ENCODE data around the gene EPB41L2. TPM values are rescaled to one million over a fixed set of nuclear protein-coding genes. Genes with fewer than 3 reads are reported as not detected.

EPB41L2 gene
- total RNA-seq, 4 donors from 2014 or later = 58.8 to 105 (median 81.3) TPM

DNA sequence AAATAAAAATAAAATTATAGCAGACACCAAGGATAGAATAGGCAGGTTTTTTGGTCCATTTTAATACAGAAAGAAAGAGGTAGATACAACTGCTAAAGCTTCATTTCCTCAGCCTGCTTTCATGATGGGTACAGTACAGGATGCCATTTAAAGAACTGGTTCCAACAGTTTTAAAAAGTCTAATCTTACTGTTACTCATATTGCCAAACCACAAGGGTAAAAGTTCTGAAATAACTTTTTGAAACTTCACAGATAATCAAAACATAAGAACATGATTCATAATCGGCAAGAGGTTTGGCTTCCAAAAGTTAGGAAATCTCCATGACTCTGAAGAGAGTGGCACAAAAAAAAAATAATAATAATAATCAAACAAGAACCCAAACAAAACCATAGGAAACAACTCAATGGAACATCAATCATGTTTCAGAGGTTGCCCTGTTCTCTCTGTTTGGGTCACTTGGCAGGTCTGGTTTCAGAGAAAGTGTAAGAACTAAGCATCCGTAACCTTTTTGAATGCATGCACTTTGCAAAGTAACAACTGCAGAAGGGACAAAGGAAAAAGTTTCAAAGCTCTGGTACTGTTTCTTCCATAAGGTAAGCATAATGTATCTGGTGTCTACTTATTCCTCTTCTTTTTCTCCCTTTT, 156.2 kb downstream of the EPB41L2 start:
- Histone ChIP-seq H3K4me1 (no peaks in the 10 kb centered on the region), H3K27ac (no peak overlapping the region)

GRCh38 chr6:130903602-130904001, 159.4 kb downstream of the EPB41L2 start:
- TF ChIP-seq, protein P1, sequence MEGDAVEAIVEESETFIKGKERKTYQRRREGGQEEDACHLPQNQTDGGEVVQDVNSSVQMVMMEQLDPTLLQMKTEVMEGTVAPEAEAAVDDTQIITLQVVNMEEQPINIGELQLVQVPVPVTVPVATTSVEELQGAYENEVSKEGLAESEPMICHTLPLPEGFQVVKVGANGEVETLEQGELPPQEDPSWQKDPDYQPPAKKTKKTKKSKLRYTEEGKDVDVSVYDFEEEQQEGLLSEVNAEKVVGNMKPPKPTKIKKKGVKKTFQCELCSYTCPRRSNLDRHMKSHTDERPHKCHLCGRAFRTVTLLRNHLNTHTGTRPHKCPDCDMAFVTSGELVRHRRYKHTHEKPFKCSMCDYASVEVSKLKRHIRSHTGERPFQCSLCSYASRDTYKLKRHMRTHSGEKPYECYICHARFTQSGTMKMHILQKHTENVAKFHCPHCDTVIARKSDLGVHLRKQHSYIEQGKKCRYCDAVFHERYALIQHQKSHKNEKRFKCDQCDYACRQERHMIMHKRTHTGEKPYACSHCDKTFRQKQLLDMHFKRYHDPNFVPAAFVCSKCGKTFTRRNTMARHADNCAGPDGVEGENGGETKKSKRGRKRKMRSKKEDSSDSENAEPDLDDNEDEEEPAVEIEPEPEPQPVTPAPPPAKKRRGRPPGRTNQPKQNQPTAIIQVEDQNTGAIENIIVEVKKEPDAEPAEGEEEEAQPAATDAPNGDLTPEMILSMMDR (IDR thresholded peaks at IDR 0.05) = no peak
- TF ChIP-seq POLR2A (IDR thresholded peaks at IDR 0.05) = no peak
- Histone ChIP-seq H3K27ac (no peak overlapping the region), H3K9me3 (no peaks in the 10 kb centered on the region), H3K36me3 (no peaks in the 10 kb centered on the region), H3K4me3 (replicated peaks in 1 of 3) (no peak overlapping the region), H3K27me3 (no peaks in the 10 kb centered on the region), H3K4me1 (no peaks in the 10 kb centered on the region)
- DNase-seq = no peak
- intact Hi-C loops (cut with DNase I) = no loop called here

More for the DNA sequence above, 156.2 kb downstream of the EPB41L2 start:
- 79 to 87% methylated on average over 2 of the region's 2 CpGs for WGBS, 2 donors
- intact Hi-C loops (cut with DNase I) = no loop called here
- Histone ChIP-seq H3K27me3 (no peaks in the 10 kb centered on the region), H3K36me3 (no peaks in the 10 kb centered on the region), H3K9me3 (no peaks in the 10 kb centered on the region), H3K4me3 (replicated peaks in 1 of 3) (no peak overlapping the region)
- no peak for DNase-seq
- TF ChIP-seq, protein P1 (IDR thresholded peaks at IDR 0.05) = no peak
- no peak for TF ChIP-seq POLR2A (IDR thresholded peaks at IDR 0.05)

GRCh38 chr6:130903007-130903406, 160.0 kb downstream of the EPB41L2 start:
- Histone ChIP-seq H3K27me3 (no peaks in the 10 kb centered on the region), H3K27ac (no peak overlapping the region), H3K4me1 (no peaks in the 10 kb centered on the region), H3K4me3 (replicated peaks in 1 of 3) (no peak overlapping the region), H3K9me3 (no peaks in the 10 kb centered on the region), H3K36me3 (no peaks in the 10 kb centered on the region)
- WGBS, 2 donors = 81 to 84% methylated on average over 1 of the region's 1 CpG
- TF ChIP-seq, protein P1 (IDR thresholded peaks at IDR 0.05) = no peak
- TF ChIP-seq POLR2A (IDR thresholded peaks at IDR 0.05) = no peak
- intact Hi-C loops (cut with DNase I) = no loop called here
- no peak for DNase-seq

DNA sequence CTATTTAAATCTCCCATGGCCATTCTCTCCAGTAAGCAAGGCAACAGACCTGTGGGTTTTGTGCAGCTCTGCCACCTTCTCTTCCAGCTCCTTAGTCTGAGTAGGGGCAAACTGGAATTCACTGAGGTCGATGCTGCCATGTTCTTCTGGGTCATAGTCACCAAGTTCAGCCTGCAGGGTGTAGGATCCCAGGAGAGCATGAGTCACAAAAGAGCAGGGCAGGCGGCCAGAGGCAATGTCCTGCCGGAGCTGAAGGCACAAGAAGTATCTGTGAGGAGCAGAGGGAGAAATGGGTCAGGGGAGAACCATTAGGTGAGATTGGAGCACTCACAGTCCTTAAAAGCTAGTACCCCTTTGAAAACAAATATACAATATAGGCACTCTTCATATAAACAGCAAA, 162.1 kb downstream of the EPB41L2 start:
- Histone ChIP-seq H3K36me3 (no peaks in the 10 kb centered on the region), H3K4me3 (replicated peaks in 1 of 3) (no peak overlapping the region), H3K27ac (no peak overlapping the region), H3K9me3 (no peaks in the 10 kb centered on the region), H3K4me1 (no peaks in the 10 kb centered on the region), H3K27me3 (no peaks in the 10 kb centered on the region)
- WGBS, 2 donors = 76 to 80% methylated on average over 3 of the region's 3 CpGs
- intact Hi-C loops (cut with DNase I) = no loop called here
- peak in 1 of 2 donors; percentile 2 for DNase-seq
- no peak for TF ChIP-seq POLR2A (IDR thresholded peaks at IDR 0.05)
- TF ChIP-seq, protein P1 (IDR thresholded peaks at IDR 0.05) = no peak

DNA sequence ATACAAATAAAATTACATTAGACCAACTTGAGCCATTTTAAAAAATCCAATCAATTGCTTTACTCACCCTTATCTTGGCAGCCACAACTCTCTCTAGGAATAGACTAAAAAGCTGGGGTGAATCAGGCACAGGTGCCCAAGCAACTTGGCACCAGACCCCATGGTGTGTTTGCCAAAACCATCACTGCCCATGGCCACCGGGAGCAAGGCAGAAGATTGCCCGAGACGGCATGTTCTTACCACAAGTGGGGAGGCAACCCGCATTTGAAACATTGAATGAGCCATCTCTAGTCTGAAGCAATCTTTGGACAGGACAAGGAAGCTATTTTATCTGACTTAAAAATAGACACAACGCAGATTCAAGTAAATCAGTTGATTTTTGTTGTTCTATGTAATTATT, 166.8 kb downstream of the EPB41L2 start:
- 91 to 92% methylated on average over 5 of the region's 5 CpGs for WGBS, 2 donors
- Histone ChIP-seq H3K4me3 (replicated peaks in 1 of 3) (no peak overlapping the region), H3K27me3 (no peaks in the 10 kb centered on the region), H3K36me3 (peaks cover 0 to 10% of the 10 kb centered on the region in 2 donors), H3K4me1 (no peaks in the 10 kb centered on the region), H3K9me3 (no peaks in the 10 kb centered on the region), H3K27ac (no peak overlapping the region)
- no peak for DNase-seq
- intact Hi-C loops (cut with DNase I) = no loop called here
- TF ChIP-seq, protein P1 (IDR thresholded peaks at IDR 0.05) = no peak
- no peak for TF ChIP-seq POLR2A (IDR thresholded peaks at IDR 0.05)
